Fibroblast of the conjunctiva (primary cell): ENCODE results near the gene YTHDF1.

Source experiments
- DNase-seq: peaks from one replicate; pipeline ENCODE4 v3.0.0-alpha.2; 2010; ENCODE audit warnings: low read depth

The YTHDF1 gene

GRCh38 chr20:63155266-63156165, 60.4 kb downstream of the YTHDF1 start:
- DNase-seq: no peak

- no peak for DNase-seq
These were observed 61.5 kb downstream of the YTHDF1 start for GRCh38 chr20:63154395-63154794.

- DNase-seq: no peak
These were observed 62.4 kb downstream of the YTHDF1 start for GRCh38 chr20:63153254-63154221.

DNA sequence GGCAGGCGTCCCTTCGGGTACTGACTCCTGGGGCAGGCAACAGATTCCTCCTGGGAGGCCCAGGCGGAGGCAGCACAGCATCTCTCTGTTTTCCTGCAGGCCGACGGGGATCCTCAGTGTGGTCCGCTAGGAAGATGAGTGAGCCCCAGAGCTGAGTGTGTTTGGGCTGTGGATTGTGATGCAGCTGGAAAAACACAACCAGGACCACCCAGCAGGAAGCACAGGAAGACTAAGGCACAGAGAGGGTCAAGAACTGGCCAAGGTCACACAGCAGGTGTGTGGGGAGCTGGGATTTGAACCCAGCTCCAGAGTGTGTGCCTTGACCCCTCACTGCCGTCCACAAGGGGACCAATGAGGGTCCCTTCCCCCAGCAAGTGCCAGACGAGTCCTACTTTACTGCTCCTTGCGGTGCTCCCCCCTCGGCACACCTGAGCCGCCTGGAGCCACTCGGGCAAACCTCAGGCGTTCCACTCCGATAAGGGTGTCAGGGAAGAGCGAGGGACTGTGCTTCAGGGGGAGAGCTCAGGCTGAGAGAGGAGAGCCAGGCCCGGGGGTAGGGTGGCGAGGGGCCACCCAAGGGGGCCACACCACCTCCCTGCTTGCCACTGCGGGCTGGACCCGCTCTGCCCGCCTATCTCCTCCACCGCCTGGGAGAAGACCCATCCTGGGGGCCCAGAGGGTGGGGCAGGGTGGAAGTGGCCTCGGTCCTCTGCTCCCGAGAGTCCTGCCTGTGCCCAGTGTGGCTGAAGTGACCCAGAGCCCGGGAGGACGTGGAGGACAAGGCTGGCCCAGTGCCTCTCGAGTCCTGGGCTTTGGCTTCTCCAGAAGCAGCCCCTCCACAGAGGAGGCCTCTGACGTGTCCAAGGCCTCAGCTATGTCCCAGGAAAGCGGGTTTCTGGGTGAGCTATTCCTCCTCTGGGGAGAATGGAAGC, 63.3 kb downstream of the YTHDF1 start:
- DNase-seq: no peak

GRCh38 chr20:63151554-63152321, 64.2 kb downstream of the YTHDF1 start:
- no peak for DNase-seq

DNA sequence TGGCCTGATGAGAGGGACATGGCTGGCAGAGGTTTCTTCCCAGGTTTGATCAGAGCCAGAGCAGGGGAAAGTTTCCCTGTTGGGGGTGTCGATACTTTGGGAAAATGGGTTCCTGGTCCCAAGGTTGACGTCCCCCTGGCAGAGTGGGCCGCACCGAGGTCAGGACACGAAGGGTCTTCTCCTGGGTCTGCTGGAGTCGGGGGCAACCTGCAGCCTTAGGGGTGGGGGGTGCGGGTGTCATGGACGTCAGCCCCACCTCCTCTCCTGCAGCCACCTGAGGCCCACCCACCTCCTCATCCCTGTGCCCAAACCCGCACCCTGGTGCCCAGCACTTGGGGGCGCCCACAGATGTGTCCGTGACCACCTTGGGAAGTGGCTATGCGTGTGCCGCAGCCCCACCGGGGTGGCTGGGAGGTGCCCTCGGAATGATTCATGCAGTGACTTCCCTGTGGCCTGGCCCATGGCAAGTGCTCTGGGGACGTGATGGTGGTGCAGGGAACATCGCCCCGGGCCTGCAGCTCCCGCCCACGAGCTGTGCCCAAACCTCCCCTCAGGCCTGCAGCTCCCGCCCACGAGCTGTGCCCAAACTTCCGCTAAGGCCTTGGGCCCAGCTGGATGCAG, 64.9 kb downstream of the YTHDF1 start:
- DNase-seq: no peak

GRCh38 chr20:63150391-63150898, 65.5 kb downstream of the YTHDF1 start:
- DNase-seq: no peak

DNA sequence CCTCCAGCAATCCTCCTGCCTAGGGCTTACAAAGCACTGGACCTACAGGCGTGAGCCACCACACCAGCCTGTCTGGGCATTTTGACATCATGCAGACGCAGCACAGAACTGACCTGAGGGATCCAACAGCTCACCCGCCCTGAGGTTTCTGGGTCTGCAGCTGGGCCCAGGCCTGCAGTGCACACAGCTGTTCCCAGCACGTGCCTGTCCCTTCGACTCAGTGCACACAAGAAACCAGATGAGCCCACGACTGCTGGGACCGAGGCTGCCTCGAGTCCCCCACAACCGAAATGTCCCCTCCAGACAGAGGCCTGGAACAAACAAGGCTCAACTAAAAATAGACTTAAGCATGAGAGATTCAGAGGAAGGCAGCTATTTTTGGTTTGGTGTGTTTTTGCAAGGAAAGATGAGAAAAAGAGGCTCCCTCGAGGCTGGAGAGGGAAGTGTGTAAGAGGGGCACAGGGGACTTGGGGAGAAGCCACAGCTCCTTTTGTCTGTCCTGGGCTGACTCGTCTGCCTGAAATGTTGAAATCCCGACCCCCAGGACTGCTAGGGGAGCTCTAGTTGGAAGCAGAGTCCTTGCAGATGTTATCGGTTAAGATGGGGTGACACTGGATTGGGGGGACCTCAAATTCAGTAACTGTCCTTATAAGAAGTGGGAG, 66.3 kb downstream of the YTHDF1 start:
- DNase-seq: no peak

GRCh38 chr20:63148696-63149095, 67.2 kb downstream of the YTHDF1 start:
- DNase-seq: no peak

- no peak for DNase-seq
These were observed 68.4 kb downstream of the YTHDF1 start for GRCh38 chr20:63147532-63147931.
